Mucosa of rectum (tissue), 2 donors: Measurements from ENCODE around the gene TBC1D16.

Source experiments
- H3K27ac ChIP-seq, 2 donors: one replicate each; pipeline ENCODE4 v1.7.0; 2013; ENCODE audit warnings: inconsistent platforms in 2 of 2, low read depth in 2 of 2, low read length in 2 of 2
- H3K27me3 ChIP-seq, 2 donors: one replicate each; pipeline ENCODE4 v1.7.0; 2013; ENCODE audit warnings: low read length in 2 of 2; ENCODE audit not compliant: control insufficient read depth in 2 of 2, insufficient read depth in 2 of 2
- H3K36me3 ChIP-seq, 2 donors: one replicate each; pipeline ENCODE4 v1.7.0; 2013; ENCODE audit warnings: low read length in 2 of 2; ENCODE audit not compliant: control insufficient read depth in 2 of 2, insufficient read depth in 2 of 2
- H3K4me1 ChIP-seq, 2 donors: one replicate each; pipeline ENCODE4 v1.7.0; 2013; ENCODE audit warnings: low read length in 2 of 2, mild to moderate bottlenecking in 1 of 2; ENCODE audit not compliant: control insufficient read depth in 2 of 2, insufficient read depth in 2 of 2
- H3K4me3 ChIP-seq, 2 donors: one replicate each; pipeline ENCODE4 v1.7.0; 2013; ENCODE audit warnings: low read length in 2 of 2
- H3K9ac ChIP-seq, 2 donors: one replicate each; pipeline ENCODE4 v1.7.0; 2013; ENCODE audit warnings: low read length in 2 of 2, low read depth in 1 of 2, mild to moderate bottlenecking in 1 of 2
- H3K9me3 ChIP-seq, 2 donors: one replicate each; pipeline ENCODE4 v1.7.0; 2013; ENCODE audit warnings: low read length in 2 of 2; ENCODE audit not compliant: control insufficient read depth in 2 of 2
- donor health status: healthy.
- donor health status: Normal muscosa, but diverticular disease.

TBC1D16 gene

GRCh38 chr17:80011989-80012555, 23.6 kb downstream of the TBC1D16 start:
- Histone ChIP-seq H3K27me3 (no peaks in the 10 kb centered on the region), H3K4me3 (no peak overlapping the region), H3K36me3 (peaks cover 5 to 12% of the 10 kb centered on the region in 2 donors), H3K27ac (no peak overlapping the region), H3K9ac (no peak overlapping the region), H3K4me1 (peaks cover 3 to 5% of the 10 kb centered on the region in 2 donors), H3K9me3 (no peaks in the 10 kb centered on the region)

- H3K27me3 ChIP-seq, result no peaks in the 10 kb centered on the region
Measured at GRCh38 chr17:80010283-80010858, 25.3 kb downstream of the TBC1D16 start.

GRCh38 chr17:80009391-80010282, 26.0 kb downstream of the TBC1D16 start:
- H3K4me3 ChIP-seq, result no peak overlapping the region
- peaks cover 5 to 8% of the 10 kb centered on the region in 2 donors for H3K4me1 ChIP-seq
- H3K9ac ChIP-seq, result no peak overlapping the region
- H3K9me3 ChIP-seq, result no peaks in the 10 kb centered on the region
- H3K36me3 ChIP-seq, result peaks cover 5 to 12% of the 10 kb centered on the region in 2 donors
- H3K27ac ChIP-seq, result no peak overlapping the region
- H3K27me3 ChIP-seq, result no peaks in the 10 kb centered on the region

More at GRCh38 chr17:80010283-80010858, 25.3 kb downstream of the TBC1D16 start:
- H3K4me3 ChIP-seq, result no peak overlapping the region
- H3K4me1 ChIP-seq, result peaks cover 5 to 8% of the 10 kb centered on the region in 2 donors
- H3K27ac ChIP-seq, result no peak overlapping the region
- H3K9me3 ChIP-seq, result no peaks in the 10 kb centered on the region
- H3K9ac ChIP-seq, result no peak overlapping the region
- H3K36me3 ChIP-seq, result peaks cover 5 to 12% of the 10 kb centered on the region in 2 donors

- Histone ChIP-seq H3K36me3 (peaks cover 5 to 12% of the 10 kb centered on the region in 2 donors), H3K9me3 (no peaks in the 10 kb centered on the region), H3K27me3 (no peaks in the 10 kb centered on the region), H3K4me1 (peaks cover 5 to 8% of the 10 kb centered on the region in 2 donors), H3K4me3 (peak overlapping the region in 1 of 2 donors; percentile 13), H3K27ac (no peak overlapping the region), H3K9ac (no peak overlapping the region)
Measured at GRCh38 chr17:80008848-80009247, 26.8 kb downstream of the TBC1D16 start.

- no peak overlapping the region for H3K9ac ChIP-seq
- H3K27me3 ChIP-seq, result no peaks in the 10 kb centered on the region
- H3K27ac ChIP-seq, result no peak overlapping the region
- H3K36me3 ChIP-seq, result peaks cover 5 to 12% of the 10 kb centered on the region in 2 donors
- H3K4me3 ChIP-seq, result peak overlapping the region in 1 of 2 donors; percentile 13
- H3K9me3 ChIP-seq, result no peaks in the 10 kb centered on the region
- peaks cover 5 to 8% of the 10 kb centered on the region in 2 donors for H3K4me1 ChIP-seq
Measured at GRCh38 chr17:80008383-80008840, 27.3 kb downstream of the TBC1D16 start.

GRCh38 chr17:80007939-80008338, 27.7 kb downstream of the TBC1D16 start:
- peaks cover 6 to 9% of the 10 kb centered on the region in 2 donors for H3K4me1 ChIP-seq
- no peak overlapping the region for H3K4me3 ChIP-seq
- H3K9me3 ChIP-seq, result no peaks in the 10 kb centered on the region
- peaks cover 4 to 9% of the 10 kb centered on the region in 2 donors for H3K36me3 ChIP-seq
- H3K27ac ChIP-seq, result no peak overlapping the region
- H3K9ac ChIP-seq, result no peak overlapping the region
- H3K27me3 ChIP-seq, result no peaks in the 10 kb centered on the region

GRCh38 chr17:80006811-80007752, 28.6 kb downstream of the TBC1D16 start:
- peaks cover 0 to 5% of the 10 kb centered on the region in 2 donors for H3K36me3 ChIP-seq
- H3K27ac ChIP-seq, result no peak overlapping the region
- peaks cover 10 to 12% of the 10 kb centered on the region in 2 donors for H3K4me1 ChIP-seq
- no peaks in the 10 kb centered on the region for H3K9me3 ChIP-seq
- no peak overlapping the region for H3K9ac ChIP-seq
- no peak overlapping the region for H3K4me3 ChIP-seq
- H3K27me3 ChIP-seq, result no peaks in the 10 kb centered on the region

- no peaks in the 10 kb centered on the region for H3K9me3 ChIP-seq
- H3K36me3 ChIP-seq, result peaks cover 0 to 5% of the 10 kb centered on the region in 2 donors
- H3K27me3 ChIP-seq, result no peaks in the 10 kb centered on the region
- H3K27ac ChIP-seq, result no peak overlapping the region
- peaks cover 10 to 12% of the 10 kb centered on the region in 2 donors for H3K4me1 ChIP-seq
- peak overlapping the region in 1 of 2 donors; percentile 39 for H3K4me3 ChIP-seq
- peak overlapping the region in 1 of 2 donors; percentile 50 for H3K9ac ChIP-seq
Measured at GRCh38 chr17:80006339-80006720, 29.3 kb downstream of the TBC1D16 start.
